GM12892 (cell line): Measurements from ENCODE around the gene FREM1.

Experiments
- DNase-seq: peaks from one replicate; pipeline ENCODE4 v3.0.0; 2011; ENCODE audit not compliant: insufficient read length
- FAIRE-seq: peaks from 2 replicates; lab custom pipeline; 2011; peaks lifted over from hg19 to GRCh38; lab: Jason Lieb, UNC
- POLR2A ChIP-seq: IDR thresholded peaks from 2 replicates; pipeline ENCODE4 v1.6.1; 2011; ENCODE audit warnings: low read depth, low read length, control low read depth
- POLR2AphosphoS5 ChIP-seq: IDR thresholded peaks from 2 replicates; pipeline ENCODE4 v1.6.1; 2011; ENCODE audit warnings: low read depth, low read length, control low read depth
- TAF1 ChIP-seq: IDR thresholded peaks from 2 replicates; pipeline ENCODE4 v1.6.1; 2011; ENCODE audit warnings: low read depth, mild to moderate bottlenecking, control low read depth, low read length, borderline replicate concordance

Gene FREM1

GRCh38 chr9:14770592-14770991, 139.6 kb downstream of the FREM1 start:
- TF ChIP-seq TAF1 = no peak
- no peak for TF ChIP-seq POLR2A
- no peak for TF ChIP-seq POLR2AphosphoS5
- DNase-seq (no peak), FAIRE-seq (no peak)

GRCh38 chr9:14769230-14769571, 141.0 kb downstream of the FREM1 start:
- TF ChIP-seq POLR2AphosphoS5 (no peak), POLR2A (no peak), TAF1 (no peak)
- DNase-seq (no peak), FAIRE-seq (no peak)

DNA sequence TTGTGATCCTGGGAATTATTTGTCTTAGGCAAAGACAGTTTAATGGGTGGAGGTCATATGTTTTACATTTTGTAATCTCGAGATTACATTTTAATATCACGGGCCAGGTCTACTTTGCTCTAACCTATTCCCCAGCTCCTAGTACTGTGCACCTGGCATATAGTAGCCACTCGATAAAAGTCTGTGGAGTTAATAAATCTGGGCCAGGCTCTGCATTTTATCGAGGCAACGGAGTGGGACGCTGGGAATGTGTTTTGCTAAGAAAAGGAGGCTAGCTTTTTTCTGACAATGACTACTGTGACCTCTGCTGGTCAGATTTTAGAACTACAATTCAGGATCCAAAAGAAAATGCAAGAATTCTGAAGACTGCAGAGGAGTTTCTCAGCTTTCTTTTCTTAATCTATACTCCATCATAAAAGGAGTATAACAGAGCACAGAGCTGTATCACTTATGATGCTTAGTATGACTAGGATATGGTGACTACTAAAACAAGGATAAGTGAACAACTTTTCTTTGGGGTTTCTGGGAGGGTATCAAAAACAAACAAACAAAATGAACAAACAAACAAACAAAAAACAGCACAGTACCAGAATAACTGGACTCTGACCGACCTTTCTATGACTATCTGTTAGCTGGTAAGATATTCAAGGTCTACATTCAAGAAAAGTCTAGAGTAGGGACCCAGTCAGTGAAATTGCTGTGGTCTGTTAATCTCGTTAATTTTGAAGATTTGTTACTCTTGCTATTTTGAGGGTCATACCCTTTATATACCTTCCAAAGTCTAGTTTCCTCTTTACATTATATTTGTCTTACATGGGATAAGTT, 141.6 kb downstream of the FREM1 start:
- no peak for FAIRE-seq
- TF ChIP-seq POLR2AphosphoS5 (no peak), POLR2A (no peak), TAF1 (no peak)

DNA sequence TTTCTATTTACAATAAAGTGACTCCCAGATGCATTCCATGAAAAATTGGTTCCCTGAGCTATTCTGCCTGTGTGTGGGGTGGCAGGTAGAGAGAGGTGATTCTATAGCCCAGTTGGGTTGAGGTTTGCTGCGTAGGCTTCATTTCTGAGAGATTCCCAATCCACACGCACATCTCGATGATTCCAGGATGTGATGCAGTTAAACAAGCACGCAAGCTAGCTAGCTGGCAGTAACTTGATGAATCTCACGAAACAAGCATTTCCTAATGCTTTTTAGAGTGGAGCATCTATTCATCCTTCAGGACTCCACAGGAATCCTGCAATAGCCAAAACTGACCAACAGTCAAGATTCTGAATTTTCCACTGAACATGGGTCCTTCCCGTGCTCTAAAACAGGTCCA, 143.9 kb downstream of the FREM1 start:
- DNase-seq = no peak
- FAIRE-seq = no peak
- TF ChIP-seq POLR2A (no peak), TAF1 (no peak), POLR2AphosphoS5 (no peak)

More for the DNA sequence above, 141.6 kb downstream of the FREM1 start:
- DNase-seq = no peak

DNA sequence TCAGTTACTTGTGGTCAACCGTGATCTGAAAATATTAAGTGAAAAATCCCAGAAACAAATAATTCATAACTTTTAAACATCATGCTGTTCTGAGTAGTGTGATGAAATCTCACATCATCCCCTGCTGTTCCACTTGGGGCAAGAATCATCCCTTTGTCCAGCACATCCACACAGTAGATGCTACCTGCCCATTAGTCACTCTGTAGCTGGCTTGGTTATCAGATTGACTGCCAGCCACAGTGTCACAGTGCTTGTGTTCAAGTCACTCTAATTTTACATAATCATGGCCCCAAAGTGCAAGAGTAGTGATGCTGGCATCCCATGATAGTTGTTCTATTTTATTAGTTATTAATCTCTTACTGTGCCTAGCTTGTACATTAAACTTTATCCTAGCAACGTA, 148.6 kb downstream of the FREM1 start:
- DNase-seq (no peak), FAIRE-seq (no peak)
- TF ChIP-seq TAF1 (no peak), POLR2A (no peak), POLR2AphosphoS5 (no peak)

GRCh38 chr9:14760060-14760459, 150.2 kb downstream of the FREM1 start:
- no peak for DNase-seq
- TF ChIP-seq POLR2AphosphoS5 (no peak), POLR2A (no peak), TAF1 (no peak)
- FAIRE-seq = no peak

DNA sequence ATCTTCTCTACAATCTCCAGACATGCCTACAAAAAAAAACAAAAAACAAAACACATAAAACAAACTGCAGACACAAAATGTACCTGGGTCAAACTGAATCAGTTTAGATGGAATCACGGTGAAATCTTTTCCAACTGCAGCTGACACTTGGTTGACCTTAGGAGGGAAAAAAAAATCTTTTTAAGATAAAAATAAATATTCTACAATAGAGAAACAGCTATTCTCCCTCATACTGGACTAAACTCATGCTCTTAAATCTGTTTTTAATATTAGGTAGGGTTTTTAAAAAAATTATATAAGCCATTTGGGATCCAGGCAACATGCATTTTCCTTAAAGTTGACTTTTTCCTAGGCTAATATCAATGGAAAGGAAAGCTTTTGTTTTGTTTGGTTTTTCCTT, 153.9 kb downstream of the FREM1 start:
- TF ChIP-seq POLR2A (no peak), TAF1 (no peak), POLR2AphosphoS5 (no peak)
- DNase-seq = no peak
- FAIRE-seq = no peak

- no peak for DNase-seq
- TF ChIP-seq POLR2AphosphoS5 (no peak), TAF1 (no peak), POLR2A (no peak)
- FAIRE-seq = no peak
Measured at GRCh38 chr9:14752871-14753270, 157.4 kb downstream of the FREM1 start.

DNA sequence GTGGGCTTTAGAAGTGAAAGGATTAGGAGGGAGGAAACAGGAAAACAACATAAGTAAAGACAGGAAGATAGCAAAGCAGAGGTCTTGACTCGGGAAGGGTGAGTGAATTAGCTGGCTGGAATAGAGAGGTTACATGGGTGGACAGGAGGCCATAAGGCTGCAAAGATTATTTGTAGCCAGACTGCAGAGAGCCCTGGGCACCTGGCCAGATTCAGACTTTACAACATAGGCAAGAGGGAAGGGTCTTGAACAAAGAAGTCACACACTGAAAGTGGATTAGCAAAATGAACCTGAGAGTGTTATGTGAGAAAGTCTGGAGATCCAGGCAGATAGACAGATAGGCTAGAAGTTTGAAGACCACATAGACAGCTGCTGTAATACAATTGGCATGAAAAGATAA, 158.0 kb downstream of the FREM1 start:
- TF ChIP-seq POLR2AphosphoS5 = no peak
- no peak for TF ChIP-seq TAF1
- TF ChIP-seq POLR2A = no peak
- no peak for FAIRE-seq
- DNase-seq = no peak

- TF ChIP-seq POLR2A = no peak
- TF ChIP-seq POLR2AphosphoS5 = no peak
- no peak for TF ChIP-seq TAF1
- DNase-seq (no peak), FAIRE-seq (no peak)
Measured at GRCh38 chr9:14750821-14751220, 159.4 kb downstream of the FREM1 start.

DNA sequence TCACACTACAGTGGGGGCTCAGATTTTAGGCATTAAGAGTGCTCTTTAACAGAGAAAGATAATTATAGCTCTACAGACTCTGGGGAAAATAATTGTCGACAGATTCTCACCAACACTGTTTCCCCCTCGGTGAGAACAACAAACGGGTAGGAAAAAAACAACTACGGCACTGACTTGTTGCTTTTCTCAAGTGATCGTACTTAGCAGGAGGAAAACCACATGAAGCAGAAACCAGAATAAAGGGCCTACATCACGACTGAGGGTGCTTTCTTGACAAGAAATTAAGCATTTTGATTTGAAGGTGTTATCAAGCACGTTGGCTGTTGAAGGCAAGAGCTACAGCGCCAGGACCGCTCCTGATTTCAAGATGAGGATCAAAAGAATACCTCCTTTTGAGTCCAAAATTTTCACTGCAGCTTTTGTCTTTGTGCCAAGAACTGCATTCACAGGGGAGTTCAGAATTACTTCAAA, 160.5 kb downstream of the FREM1 start:
- no peak for TF ChIP-seq TAF1
- no peak for TF ChIP-seq POLR2AphosphoS5
- TF ChIP-seq POLR2A = no peak

GRCh38 chr9:14748373-14748772, 161.9 kb downstream of the FREM1 start:
- no peak for FAIRE-seq
- no peak for DNase-seq
- TF ChIP-seq POLR2AphosphoS5 (no peak), POLR2A (no peak), TAF1 (no peak)

More for the DNA sequence above, 160.5 kb downstream of the FREM1 start:
- DNase-seq = no peak
- no peak for FAIRE-seq
